NCI-H748 treated with DMSO at 0.1 percent for 48 hours (cell line): ENCODE measurements around the gene IL12A.

Experiments
- DNase-seq: peaks from one replicate; lab custom pipeline; 2025; lab: John Stamatoyannopoulos, UW

The IL12A gene

DNA sequence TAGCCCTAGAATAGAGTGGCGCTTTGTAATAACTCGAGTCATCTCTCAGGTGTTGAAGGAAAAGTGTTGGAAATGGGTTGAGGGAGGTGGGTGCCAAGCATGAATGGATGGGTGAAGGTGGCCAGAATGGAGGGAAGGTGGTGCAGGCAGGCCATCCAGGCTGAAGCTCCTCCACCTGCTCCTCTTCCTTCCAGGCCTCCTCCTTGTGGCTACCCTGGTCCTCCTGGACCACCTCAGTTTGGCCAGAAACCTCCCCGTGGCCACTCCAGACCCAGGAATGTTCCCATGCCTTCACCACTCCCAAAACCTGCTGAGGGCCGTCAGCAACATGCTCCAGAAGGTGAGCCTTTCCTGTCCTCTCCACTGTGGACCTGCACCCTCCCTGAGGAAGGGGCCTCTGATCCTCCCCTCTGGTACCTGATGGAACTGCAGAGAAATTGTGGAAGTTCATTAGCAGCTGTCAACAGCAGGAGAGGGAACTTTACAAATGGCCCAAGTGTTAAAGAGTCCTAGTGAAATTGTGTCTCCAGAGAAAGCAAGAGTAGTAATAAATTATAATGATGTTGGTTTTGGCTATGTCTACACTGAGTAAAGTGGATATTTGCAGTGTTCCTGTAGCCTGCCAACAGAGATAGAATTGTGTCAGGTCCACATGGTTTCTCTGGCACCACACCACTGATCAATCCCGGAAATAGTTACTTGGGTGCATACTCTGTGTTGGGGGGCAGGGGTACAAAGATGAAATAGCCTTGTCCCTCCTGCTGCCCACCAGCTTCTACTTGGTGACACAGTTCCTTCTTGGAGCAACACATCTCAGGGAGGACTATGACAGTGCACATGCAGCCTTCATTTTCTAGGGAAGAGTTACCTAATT lies 1.6 kb downstream of the IL12A start:
- no peak for DNase-seq

DNA sequence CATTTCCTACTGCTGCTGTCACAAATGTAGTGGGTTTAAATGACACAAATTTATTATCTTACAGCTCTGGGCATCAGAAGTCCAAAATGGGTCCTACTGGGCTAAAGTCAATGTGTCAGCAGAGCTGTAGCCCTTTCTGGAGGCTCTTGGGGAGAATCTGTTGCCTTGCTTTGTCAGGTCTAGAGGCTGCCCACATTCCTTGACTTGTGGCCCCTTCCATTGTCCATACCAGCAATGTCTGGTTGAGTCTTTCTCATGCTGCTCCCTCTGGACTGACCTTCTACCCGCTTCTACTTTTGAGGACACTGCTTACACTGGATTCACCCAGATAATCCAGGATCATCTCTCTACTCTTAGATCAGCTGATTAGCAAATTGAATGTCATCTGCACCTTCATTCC lies 3.0 kb downstream of the IL12A start:
- no peak for DNase-seq

DNA sequence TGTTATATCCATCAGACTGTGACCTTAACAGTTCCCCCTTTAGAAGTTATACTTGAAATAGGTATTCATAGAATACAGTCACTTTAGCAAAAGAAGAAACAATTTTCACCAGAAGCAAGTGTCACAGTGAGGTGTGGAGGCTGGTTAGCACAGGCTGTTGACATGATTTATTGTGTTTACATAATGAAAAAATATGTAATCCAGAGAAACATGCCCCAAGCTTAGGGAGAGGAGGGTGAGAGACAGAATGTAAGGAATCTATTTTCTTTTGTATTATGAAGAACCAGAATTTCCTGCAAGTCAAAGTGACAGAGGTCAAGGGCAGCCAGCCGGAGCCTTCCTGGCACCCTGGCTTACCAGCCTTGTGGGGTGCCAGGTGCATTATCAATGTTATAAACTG lies 4.0 kb downstream of the IL12A start:
- no peak for DNase-seq

DNA sequence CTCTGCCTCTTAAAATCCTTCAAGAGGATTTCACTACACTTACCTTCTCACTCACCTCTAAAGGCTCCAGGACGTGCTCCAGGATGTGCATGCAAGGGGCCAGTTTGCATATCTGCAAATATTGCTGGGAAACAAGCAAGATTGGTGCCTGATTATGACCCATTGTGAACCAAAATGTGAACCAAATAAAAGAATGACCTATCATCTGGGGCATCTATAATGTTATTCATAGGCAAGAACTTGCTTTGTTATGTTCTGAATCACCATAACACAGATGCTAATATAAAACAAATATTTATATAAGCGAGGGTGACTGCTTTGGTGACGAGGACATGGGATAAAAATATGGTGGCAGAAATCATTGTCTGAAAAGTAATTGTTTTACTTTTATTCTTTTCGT lies 5.5 kb downstream of the IL12A start:
- DNase-seq = no peak

DNA sequence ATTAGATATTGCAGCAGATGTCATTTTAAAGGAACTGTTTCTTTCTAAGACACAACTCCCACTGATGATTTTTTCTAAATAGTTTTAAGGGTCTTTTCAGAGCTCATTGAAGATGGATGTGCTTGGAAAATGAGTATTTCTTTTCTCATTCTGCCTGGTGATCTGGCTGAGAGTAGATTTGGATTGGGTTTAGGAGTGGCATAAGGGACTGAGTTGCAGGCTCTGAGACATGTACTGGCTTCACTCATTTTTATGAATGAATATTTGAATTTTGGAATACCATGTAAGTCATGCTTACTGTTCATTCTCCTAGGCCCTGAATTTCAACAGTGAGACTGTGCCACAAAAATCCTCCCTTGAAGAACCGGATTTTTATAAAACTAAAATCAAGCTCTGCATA lies 6.5 kb downstream of the IL12A start:
- no peak for DNase-seq

GRCh38 chr3:159996018-159996417 lies 7.4 kb downstream of the IL12A start:
- no peak for DNase-seq

DNA sequence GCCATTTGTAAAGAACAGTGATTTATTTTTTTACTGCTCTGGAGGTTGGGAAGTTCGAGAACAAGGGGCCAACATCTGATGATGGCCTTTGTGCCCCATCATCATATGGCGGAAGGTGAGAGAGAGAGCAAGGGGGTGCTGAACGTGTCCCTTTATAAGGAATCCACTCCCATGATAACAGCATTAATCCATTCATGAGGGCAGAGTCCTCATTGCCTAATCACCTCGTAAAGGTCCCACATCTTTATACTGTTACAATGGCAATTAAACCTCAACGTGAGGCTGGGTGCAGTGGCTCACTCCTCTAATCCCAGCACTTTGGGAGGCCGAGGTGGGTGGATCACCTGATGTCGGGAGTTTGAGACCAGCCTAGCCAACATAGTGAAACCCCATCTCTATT lies 8.3 kb downstream of the IL12A start:
- DNase-seq = no peak

GRCh38 chr3:160001148-160001760 lies 12.6 kb downstream of the IL12A start:
- no peak for DNase-seq

DNA sequence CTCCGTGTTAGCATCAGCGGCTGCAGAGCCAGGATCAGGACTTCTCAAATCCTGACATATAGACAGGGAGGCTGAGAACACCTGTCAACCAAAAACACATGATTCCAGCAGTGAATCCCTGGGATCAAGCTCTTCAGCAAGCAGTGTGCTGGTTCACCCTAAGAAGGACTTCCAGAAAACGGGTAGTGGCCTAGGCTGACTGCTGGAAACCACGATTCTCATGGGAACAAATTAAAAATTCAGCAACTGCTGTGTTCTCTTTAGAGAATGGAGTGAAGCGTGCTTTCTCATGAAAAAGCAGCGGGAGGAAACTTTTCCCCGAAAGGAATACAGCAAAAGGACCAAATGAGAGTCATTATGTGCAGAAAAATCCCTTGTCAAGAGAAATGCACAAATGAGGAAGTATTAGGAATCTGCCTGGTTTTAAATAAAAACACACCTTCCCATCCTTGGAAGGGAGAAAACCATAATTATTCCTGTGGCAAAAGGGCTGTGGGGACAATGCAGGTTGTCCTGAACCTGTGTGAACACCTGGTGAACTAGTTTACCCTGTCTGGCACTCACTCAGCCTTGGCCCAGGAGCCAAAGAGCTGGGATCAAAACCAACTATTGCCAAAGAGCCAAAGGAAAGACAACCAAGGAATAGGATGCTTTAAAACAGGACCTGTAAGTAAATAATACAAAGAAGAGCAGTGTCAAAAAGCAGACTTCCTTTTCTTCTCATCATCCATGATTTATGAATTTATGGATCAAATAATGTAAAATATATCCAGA lies 13.4 kb downstream of the IL12A start:
- no peak for DNase-seq

GRCh38 chr3:160003520-160004128 lies 15.0 kb downstream of the IL12A start:
- no peak for DNase-seq

DNA sequence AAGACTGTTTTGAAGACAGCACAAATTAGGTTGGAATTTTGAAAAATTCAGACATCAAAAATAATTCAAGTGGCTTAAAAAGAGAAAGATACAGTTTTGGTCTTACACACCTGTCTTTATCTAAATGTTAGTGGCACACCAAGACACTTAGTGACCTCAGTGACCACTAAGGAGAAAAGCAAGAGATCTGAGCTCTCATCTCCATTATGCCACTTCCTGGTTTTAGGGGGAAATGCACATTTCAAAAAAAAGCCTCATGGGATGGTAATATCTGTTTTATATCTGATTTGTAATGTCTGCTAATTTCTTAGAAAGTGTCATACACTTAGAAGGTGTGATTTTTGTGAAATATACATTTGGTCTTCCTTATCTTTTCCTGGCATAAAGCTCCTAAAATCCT lies 16.4 kb downstream of the IL12A start:
- no peak for DNase-seq

DNA sequence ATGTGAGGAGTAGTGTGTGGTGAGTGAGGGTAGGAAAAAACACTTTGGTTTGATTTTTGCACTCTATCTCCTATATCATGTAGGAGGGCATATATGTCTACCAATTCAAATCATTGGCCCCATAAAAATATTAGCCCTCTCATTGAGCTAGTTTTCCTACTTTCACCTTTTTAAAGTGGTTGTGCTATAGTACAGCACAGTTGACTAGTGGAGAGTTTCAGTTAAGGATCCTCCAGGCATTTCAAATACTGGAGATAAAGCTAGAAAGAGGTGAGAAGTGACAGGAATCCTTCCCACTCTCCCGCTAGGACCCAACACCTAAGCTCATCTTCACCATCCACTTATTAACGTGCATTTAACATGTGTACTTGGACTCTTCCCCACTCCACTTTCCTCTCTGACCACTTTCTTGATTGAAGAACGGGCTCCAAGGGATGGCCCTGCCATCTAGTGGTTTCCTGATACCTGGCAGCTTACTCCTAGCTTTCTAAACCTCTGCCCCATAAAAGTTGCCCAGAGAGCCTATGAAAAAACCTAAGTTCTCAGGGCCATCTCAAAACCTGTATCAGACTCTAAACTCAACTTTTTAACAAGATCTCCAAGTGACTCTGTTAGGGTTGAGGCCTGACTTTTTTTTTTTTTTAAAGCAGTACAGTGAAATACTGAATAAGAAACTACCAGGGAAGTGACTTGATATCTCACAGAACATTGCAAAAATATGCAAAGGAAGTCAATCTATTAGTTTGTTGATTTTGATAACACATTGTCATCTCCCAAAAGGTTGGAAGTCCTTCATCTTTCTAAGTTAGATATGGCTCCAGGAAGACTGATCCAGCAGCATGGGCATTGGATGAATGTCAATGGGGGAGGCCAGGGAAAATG lies 17.9 kb downstream of the IL12A start:
- DNase-seq = no peak

DNA sequence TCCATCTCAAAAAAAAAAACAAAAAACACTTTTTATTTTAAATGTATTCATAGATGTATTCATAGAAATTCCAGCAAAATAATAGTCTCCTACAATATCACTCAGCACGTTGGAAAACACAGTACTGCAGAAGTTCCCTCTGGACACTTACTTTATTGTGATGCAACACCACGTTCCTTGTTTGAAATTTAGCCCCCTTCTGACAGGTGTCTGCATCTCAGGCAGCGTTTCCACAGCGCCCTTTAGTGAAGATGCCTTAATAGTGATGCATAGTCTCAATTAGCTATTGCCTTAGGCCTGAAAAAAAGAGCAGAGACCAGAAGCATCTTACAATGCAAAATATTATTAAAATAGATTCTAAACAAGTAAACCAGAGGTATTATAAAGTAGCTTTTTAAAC lies 20.3 kb downstream of the IL12A start:
- no peak for DNase-seq

DNA sequence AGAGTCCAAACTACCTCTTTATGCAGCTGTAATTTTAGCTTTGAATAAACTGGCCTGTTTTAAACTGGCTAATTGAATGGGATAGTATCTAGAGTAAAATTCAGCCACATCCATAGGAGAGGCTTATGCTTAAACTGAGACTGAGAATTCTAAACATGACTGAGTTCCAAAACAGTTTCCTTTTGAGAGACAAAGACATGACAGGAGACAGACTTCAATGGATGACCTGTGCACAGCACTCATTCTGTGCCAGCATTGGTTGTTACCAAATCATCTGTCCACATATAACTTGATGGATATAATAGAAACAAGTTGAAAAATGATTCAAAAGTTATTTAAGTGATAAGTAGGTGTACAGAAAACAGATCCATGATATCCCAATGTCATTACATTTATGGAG lies 20.9 kb downstream of the IL12A start:
- DNase-seq = no peak

GRCh38 chr3:160010578-160010977 lies 21.9 kb downstream of the IL12A start:
- no peak for DNase-seq

- DNase-seq = no peak
Observed at GRCh38 chr3:160012108-160012507, 23.5 kb downstream of the IL12A start.

DNA sequence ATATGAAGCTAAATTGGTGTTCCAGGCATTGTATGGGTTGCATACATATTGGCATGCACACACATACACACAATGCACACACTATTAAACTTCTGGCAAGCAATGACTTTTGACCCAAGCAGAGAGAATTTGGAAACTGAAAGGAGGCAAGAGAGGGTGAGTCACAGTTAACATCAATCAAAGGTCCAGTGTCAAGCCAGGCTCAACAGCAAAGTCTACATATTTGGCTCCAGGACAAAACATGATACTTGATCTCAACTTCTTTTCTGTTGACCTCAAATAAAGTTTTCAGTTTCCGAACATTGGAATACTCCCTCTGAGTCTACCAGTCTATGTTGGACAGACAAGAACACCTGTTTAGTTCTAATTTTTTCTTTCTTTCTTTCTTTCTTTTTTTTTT lies 28.3 kb downstream of the IL12A start:
- DNase-seq = no peak

- DNase-seq = no peak
Observed at GRCh38 chr3:160018959-160019358, 30.3 kb downstream of the IL12A start.

DNA sequence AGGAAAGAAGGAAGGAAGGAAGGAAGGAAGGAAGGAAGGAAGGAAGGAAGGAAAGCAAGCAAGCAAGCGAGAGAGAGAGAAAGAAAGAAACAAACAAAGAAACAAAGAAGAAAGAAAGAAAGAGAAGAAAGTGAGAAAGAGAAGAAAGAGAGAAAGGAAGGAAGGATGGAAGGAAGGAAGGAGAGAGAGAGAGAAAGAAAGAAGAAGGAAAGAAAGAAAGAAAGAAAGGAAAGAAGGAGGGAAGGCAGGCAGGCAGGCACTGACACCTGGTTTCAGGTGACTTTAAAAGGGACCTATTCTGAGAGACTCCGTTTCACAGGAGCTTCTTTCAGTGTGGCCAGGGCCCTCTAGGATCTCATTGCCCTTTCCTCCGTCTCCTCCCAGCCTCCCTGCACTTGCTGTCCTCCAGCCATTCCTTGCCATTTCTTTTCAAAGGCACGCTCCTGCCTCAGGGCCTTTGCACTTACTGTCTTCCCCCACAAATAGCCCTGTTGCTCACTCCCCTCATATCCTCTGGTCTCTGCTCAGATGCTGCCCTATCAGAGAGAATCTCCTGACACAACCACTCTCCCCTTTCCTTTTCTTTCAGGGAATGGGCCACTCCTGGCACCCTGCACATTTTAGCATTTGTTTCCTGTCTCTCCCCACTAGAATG lies 31.5 kb downstream of the IL12A start:
- DNase-seq = no peak

DNA sequence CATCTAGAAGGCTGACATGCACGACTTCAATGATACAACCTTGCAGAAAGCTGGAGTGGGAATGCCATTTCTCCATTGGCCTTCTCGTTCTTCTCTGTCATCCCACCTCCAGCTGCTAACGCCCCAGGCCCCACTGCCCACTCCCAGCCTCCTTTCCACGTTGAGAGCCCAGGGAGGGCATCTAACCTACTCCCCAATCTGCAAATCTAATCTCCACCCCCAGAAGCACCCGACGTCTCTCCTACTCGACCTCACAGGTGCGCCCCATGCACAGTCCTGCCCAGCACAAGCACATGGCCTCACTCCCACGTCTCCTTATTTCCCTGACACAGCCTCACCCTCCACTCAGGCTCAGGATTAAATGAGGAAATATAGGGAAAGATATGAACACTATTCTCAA lies 33.4 kb downstream of the IL12A start:
- no peak for DNase-seq

DNA sequence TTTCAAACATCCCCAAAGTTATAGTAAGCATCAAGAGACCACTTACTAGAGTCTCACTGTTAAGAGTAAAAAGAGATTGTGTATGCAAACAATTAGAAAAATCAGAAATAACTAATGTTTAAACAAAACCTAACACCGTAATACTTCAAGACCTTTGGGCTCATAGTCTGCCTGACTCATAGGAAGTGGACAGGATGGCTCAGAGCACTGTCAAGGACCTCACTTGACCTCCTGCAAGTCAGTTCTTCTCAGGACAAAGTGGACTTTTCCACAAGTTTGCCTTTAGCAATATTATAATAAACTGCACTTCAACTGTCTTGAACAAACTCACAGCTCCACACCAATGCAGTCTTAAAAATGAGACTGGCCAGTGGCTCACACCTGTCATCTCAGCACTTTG lies 34.8 kb downstream of the IL12A start:
- no peak for DNase-seq
